Activated CD8-positive, alpha-beta memory T cell treated with anti-CD3 and anti-CD28 coated beads for 4 hours (primary cell): ENCODE results near the gene XRRA1.

Experiments
- DNase-seq, 2 donors: peaks; one replicate each; pipeline ENCODE4 v3.0.0-alpha.2; 2020; ENCODE audit warnings: low read depth in 2 of 2

Gene XRRA1

GRCh38 chr11:74950374-74950969 lies 1.6 kb upstream of the XRRA1 start:
- DNase-seq: no peak

- no peak for DNase-seq
Measured at GRCh38 chr11:74949753-74950137, 854 bp upstream of the XRRA1 start.

- no peak for DNase-seq
Measured at GRCh38 chr11:74948546-74948897, 369 bp downstream of the XRRA1 start.

GRCh38 chr11:74942073-74942759 lies 6.7 kb downstream of the XRRA1 start:
- DNase-seq: no peak

GRCh38 chr11:74941492-74941891 lies 7.4 kb downstream of the XRRA1 start:
- DNase-seq: no peak

- DNase-seq: no peak
Measured at GRCh38 chr11:74937696-74938475, 11.0 kb downstream of the XRRA1 start.

GRCh38 chr11:74936976-74937375 lies 11.9 kb downstream of the XRRA1 start:
- no peak for DNase-seq

GRCh38 chr11:74936087-74936486 lies 12.8 kb downstream of the XRRA1 start:
- DNase-seq: no peak

- DNase-seq: no peak
Measured at GRCh38 chr11:74935285-74935684, 13.6 kb downstream of the XRRA1 start.

GRCh38 chr11:74933765-74934164 lies 15.1 kb downstream of the XRRA1 start:
- DNase-seq: no peak

- no peak for DNase-seq
Measured at GRCh38 chr11:74932797-74933196, 16.1 kb downstream of the XRRA1 start.

GRCh38 chr11:74932169-74932568 lies 16.7 kb downstream of the XRRA1 start:
- no peak for DNase-seq

- peak; percentile 31 to 41 for DNase-seq
Measured at GRCh38 chr11:74929431-74930363, 19.2 kb downstream of the XRRA1 start.

- DNase-seq: no peak
Measured at GRCh38 chr11:74927496-74927895, 21.4 kb downstream of the XRRA1 start.

GRCh38 chr11:74926304-74927030 lies 22.4 kb downstream of the XRRA1 start:
- no peak for DNase-seq

GRCh38 chr11:74925281-74925680 lies 23.6 kb downstream of the XRRA1 start:
- no peak for DNase-seq

GRCh38 chr11:74923125-74923524 lies 25.8 kb downstream of the XRRA1 start:
- DNase-seq: no peak

GRCh38 chr11:74909812-74910211 lies 39.1 kb downstream of the XRRA1 start:
- no peak for DNase-seq

GRCh38 chr11:74909385-74909784 lies 39.5 kb downstream of the XRRA1 start:
- DNase-seq: no peak

GRCh38 chr11:74905326-74905725 lies 43.6 kb downstream of the XRRA1 start:
- no peak for DNase-seq

- no peak for DNase-seq
Measured at GRCh38 chr11:74902342-74902741, 46.5 kb downstream of the XRRA1 start.
